ENCODE results near the gene EPC2.
"Not testable (repeated sequence)": the region's sequence is repeated elsewhere in the genome, so short reads cannot be mapped to it uniquely, and the experiment has no call there.

Gene EPC2

DNA sequence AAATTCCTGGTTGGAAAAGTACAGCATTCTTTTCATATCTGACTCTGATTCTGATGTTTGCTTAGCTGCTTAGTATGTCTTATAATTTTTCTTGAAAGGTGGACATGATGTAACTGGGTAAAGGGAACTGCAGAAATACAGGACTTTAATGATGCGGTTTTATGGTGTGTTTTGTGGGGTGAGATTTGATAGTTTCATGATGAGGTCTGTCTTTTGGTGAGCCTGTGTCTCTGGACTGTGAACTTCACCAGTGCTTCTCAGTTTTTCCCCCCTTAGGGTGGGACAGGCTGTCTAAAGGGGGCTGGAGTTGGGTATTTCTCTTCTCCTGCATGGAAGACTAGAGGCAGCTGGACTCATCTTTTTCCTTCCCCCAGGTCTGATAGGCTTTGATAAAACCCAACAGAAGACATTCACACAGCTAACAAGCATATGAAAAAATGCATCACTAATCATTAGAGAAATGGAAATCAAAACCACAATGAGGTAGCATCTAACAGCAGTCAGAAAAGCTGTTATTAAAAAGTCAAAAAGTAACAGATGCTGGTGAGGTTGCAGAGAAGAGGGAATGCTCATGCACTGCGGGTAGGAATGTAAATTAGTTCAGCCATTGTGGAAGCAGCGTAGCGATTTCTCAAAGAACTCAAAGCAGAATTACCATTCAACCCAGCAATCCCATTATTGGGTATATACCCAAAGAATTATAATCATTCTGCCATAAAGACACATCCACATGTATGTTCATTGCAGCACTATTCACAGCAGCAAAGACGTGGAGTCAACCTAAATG is 77.6 kb downstream of the EPC2 start:
- no peak for DNase-seq (ENCODE audit: low spot score)

DNA sequence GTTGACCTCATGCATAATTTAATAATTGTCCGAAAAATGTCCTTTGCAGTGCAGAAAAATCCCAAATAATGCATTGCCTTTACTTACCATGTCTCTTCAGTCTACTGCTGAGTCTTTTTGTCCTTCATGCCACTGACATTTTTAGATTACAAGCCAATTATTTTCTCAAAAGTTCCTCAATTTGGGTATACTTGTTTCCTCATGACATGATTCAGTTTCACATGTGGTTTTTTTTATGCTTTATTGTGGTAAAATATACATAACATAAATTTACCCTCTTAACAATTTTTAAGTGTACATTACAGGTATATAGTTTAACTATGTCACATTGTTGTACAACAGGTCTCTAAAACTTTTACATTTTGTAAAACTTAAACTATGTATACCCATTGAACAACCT is 81.0 kb downstream of the EPC2 start:
- DNase-seq (ENCODE audit: low spot score) = no peak

GRCh38 chr2:148726228-148726627 is 81.7 kb downstream of the EPC2 start:
- DNase-seq (ENCODE audit: low spot score) = no peak

GRCh38 chr2:148730085-148730484 is 85.5 kb downstream of the EPC2 start:
- DNase-seq (ENCODE audit: low spot score) = no peak

DNA sequence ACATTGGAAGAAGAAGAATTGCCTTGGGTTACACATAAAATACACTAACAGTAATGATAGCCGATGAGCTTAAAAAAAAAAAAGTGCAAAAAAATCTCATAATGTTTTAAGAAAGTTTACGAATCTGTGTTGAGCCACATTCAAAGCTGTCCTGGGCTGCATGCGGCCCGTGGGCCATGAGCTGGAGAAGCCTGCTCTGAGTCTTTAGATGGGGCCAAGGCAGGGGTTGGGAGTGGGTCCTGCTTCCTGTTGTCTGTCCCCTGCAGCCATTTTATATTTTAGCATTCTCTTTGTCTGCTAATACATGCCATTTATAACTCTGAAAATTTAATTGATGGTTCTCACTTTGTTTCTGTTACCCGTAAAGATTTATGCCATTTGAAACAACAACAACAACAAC is 93.2 kb downstream of the EPC2 start:
- DNase-seq (ENCODE audit: low spot score) = no peak

- DNase-seq (ENCODE audit: low spot score) = no peak
Measured at GRCh38 chr2:148739454-148740105, 95.0 kb downstream of the EPC2 start.

DNA sequence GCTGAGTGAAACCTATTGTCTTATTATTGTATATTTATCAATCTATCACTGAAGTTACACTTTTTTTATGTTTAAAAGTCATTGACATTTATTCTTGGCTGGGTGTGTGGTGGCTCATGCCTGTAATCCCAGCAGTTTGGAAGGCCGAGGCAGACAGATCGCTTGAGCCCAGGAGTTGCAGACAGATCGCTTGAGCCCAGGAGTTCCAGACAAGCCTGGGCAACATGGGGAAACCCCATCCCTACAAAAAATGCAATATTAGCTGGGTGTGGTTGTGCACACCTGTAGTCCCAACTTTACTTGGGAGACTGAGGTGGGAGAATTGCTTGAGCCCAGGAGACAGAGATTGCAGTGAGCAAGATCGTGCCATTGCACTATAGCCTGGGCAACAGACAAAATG is 97.8 kb downstream of the EPC2 start:
- DNase-seq (ENCODE audit: low spot score) = no peak

DNA sequence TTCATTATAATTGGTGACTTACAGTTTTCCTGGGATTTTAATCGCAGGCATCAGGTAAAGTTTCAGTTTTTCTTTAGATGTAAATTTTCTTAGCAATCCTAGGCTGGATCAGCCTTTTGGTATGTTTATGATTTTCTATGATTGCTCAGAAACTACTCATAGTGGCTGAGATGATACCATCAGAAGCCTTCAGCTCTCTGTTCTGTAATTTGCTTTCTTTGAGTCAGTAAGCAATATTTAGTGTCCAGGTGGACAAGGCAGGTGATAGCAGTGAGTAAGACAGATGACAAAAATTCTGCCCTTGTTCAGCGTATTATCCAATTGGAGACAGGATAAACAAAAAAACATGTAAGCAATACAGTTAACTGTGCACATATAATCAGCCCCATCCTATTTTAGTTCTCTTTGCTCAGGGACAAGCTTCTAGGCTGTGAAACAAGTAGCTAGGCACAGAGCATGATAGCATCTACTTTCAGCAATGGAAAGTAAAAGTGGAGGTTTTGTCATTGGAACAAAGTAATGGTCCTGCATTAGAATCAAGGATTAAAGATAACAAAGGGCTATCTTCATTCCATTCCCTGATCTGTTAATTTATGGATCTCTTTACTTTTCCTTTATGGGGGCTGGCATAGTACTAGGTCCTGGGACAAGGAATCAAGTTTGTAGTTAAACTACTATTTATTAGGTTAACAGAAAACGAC is 100.8 kb downstream of the EPC2 start:
- DNase-seq (ENCODE audit: low spot score) = no peak

GRCh38 chr2:148746973-148747372 is 102.4 kb downstream of the EPC2 start:
- no peak for DNase-seq (ENCODE audit: low spot score)

DNA sequence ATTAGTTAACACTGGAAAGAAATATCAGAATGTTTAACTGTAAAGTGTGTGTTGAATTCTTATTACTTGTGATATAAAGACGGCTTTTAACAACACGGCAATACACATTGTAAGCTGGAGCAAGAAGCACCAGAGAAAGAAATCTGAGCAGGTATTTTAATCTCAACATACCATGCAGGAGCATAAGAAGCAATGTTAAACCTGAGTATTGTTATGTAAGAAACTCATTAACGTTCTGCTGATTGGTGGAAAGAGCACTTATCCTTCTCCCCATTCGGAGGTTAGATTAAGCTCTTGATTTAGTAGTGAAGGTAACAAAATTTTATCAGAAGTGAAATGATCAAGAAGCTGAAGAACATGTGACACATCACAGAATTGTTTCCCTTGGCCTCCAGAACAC is 107.4 kb downstream of the EPC2 start:
- DNase-seq (ENCODE audit: low spot score) = no peak

- no peak for DNase-seq (ENCODE audit: low spot score)
Measured at GRCh38 chr2:148752977-148753376, 108.4 kb downstream of the EPC2 start.

GRCh38 chr2:148754864-148755263 is 110.3 kb downstream of the EPC2 start:
- DNase-seq (ENCODE audit: low spot score) = no peak

- no peak for DNase-seq (ENCODE audit: low spot score)
Measured at GRCh38 chr2:148756292-148756975, 111.9 kb downstream of the EPC2 start.

DNA sequence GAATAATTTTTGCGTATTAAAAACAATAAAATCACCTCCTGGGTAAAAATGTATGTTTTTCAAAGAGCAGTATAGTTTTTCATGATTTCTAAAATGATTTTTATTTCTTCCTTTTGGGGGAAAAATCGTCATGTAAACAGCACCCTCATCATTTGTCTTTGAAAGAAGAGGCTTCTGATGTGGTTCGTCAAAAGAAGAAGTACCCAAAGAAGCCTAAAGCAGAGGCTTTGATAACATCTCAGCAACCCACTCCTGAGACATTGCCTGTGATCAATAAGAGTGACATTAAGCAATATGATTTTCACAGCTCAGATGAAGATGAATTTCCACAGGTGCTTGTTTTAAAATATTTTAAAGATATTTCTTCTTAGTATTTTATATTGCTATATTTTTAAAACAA is 120.3 kb downstream of the EPC2 start:
- DNase-seq (ENCODE audit: low spot score) = no peak

- DNase-seq (ENCODE audit: low spot score) = no peak
Measured at GRCh38 chr2:148770047-148770446, 125.5 kb downstream of the EPC2 start.

DNA sequence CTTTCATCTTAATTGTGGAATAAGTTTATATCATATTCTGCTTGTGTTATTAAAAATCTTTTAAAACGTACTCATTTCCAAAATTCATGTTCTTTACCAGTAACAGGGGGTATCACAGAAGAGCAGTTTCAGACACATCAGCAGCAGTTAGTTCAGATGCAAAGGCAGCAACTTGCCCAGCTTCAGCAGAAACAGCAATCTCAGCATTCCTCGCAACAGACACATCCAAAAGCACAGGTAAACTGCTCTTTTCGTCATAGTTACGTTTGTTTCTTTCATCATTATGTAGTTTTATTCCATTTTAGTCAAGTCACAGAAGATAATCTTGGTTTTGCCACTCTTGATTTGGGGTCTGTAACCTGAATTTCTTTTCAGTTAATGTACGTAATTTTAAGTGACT is 137.0 kb downstream of the EPC2 start:
- DNase-seq (ENCODE audit: low spot score) = no peak

- DNase-seq (ENCODE audit: low spot score) = no peak
Measured at GRCh38 chr2:148789059-148789458, 144.5 kb downstream of the EPC2 start.

DNA sequence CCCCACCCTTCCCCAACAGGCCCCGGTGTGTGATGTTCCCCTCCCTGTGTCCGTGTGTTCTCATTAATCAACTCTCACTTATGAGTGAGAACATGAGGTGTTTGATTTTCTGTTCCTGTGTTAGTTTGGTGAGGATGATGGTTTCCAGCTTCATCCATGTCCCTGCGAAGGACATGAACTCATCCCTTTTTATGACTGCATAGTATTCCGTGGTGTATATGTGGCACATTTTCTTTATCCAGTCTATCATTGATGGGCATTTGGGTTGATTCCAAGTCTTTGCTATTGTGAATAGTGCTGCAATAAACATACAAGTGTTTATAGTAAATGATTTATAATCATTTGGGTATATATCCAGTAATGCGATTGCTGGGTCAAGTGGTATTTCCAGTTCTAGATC is 145.6 kb downstream of the EPC2 start:
- DNase-seq (ENCODE audit: low spot score) = not testable (repeated sequence)

- no peak for DNase-seq (ENCODE audit: low spot score)
Measured at GRCh38 chr2:148794558-148794957, 150.0 kb downstream of the EPC2 start.

DNA sequence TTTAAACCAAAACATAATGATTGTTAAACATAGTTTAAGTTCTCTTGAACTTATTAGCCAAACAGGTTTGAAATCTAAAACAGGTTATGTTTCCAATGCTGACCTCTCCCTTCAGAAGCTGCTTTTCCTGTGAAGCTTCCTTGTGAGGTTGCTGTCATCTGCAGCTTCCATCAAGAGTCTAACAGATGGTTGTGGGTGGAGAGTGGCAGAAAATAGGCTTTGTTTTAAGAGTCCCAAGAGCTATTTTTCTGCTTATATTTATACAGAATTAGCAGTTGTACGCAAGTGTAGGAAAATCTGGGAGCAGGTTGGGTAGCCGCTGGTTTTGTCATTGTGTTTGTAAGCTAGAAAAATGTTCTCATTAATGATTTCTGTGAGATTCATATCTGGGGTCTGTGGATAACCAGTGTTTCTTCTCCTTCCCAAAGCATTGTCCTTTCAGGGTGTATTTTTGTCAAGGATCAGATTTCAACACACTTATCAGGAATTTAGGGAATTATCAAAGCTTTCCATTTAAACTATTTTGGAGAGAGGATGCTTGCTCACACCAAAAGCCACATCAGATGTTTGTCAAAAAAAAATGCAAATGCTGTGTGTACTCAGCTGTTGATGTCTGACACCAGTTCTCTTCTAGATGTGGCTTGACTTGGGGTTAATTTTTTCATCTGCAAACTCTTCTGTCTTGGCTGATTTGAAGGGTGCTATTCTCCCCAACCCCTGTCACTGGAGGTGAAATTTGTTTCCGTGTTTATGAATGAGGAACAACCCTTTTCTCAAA is 152.4 kb downstream of the EPC2 start:
- no peak for DNase-seq (ENCODE audit: low spot score)

GRCh38 chr2:148802448-148803220 is 158.1 kb downstream of the EPC2 start:
- no peak for DNase-seq (ENCODE audit: low spot score)
